HEK293T (cell line): ENCODE data around the gene PPP1CA.

Experiments
- CTCF ChIA-PET: fragments of 350-600 bp; formaldehyde crosslinking; extraction: SDS; loops from one replicate; lab custom pipeline; 2021; ENCODE audit warnings: antibody characterized with exemption, inconsistent platforms; lab: Yijun Ruan, JAX
- POLR2A ChIA-PET: fragments of 350-600 bp; formaldehyde crosslinking; extraction: SDS; loops from one replicate; lab custom pipeline; 2020; ENCODE audit warnings: antibody characterized with exemption, inconsistent platforms; lab: Yijun Ruan, JAX
- DNase-seq: peaks from one replicate; pipeline ENCODE4 v3.0.0; 2012; ENCODE audit warnings: mixed read lengths; ENCODE audit errors: extremely low spot score
- ARNT ChIP-seq: fragments of 450-650 bp; IDR thresholded peaks from 2 replicates; pipeline ENCODE4 v1.6.1; 2017; ENCODE audit warnings: mild to moderate bottlenecking
- BHLHE40 ChIP-seq: fragments of 450-650 bp; IDR thresholded peaks from 2 replicates; pipeline ENCODE4 v1.6.1; 2016; ENCODE audit warnings: mild to moderate bottlenecking, moderate library complexity, borderline replicate concordance
- CTBP1 ChIP-seq: fragments of 450-650 bp; IDR thresholded peaks from 2 replicates; pipeline ENCODE4 v1.6.1; 2016; ENCODE audit warnings: borderline replicate concordance
- ELF4 ChIP-seq: fragments of 450-650 bp; IDR thresholded peaks from 2 replicates; pipeline ENCODE4 v1.6.1; 2017; ENCODE audit warnings: antibody characterized with exemption
- FOXA1 ChIP-seq: fragments of 450-650 bp; IDR thresholded peaks from 2 replicates; pipeline ENCODE4 v1.6.1; 2016; ENCODE audit warnings: mild to moderate bottlenecking
- FOXK2 ChIP-seq: fragments of 450-650 bp; IDR thresholded peaks from 2 replicates; pipeline ENCODE4 v1.6.1; 2016; ENCODE audit warnings: mild to moderate bottlenecking
- FOXM1 ChIP-seq: fragments of 450-650 bp; IDR thresholded peaks from 2 replicates; pipeline ENCODE4 v1.6.1; 2017; ENCODE audit warnings: mild to moderate bottlenecking, borderline replicate concordance
- HDGF ChIP-seq: fragments of 450-650 bp; IDR thresholded peaks from 2 replicates; pipeline ENCODE4 v1.6.1; 2017; ENCODE audit warnings: antibody characterized with exemption, borderline replicate concordance
- L3MBTL2 ChIP-seq: fragments of 450-650 bp; conservative IDR thresholded peaks from 2 replicates; pipeline ENCODE4 v1.6.1; 2016; ENCODE audit warnings: mild to moderate bottlenecking
- LEF1 ChIP-seq: fragments of 450-650 bp; IDR thresholded peaks from 2 replicates; pipeline ENCODE4 v1.6.1; 2017; ENCODE audit warnings: mild to moderate bottlenecking, borderline replicate concordance
- NFRKB ChIP-seq: fragments of 450-650 bp; IDR thresholded peaks from 2 replicates; pipeline ENCODE4 v1.6.1; 2016; ENCODE audit warnings: mild to moderate bottlenecking, moderate library complexity
- PKNOX1 ChIP-seq: fragments of 450-650 bp; IDR thresholded peaks from 2 replicates; pipeline ENCODE4 v1.6.1; 2016
- SP1 ChIP-seq: fragments of 450-650 bp; IDR thresholded peaks from 2 replicates; pipeline ENCODE4 v1.6.1; 2017
- SUZ12 ChIP-seq: fragments of 450-650 bp; IDR thresholded peaks from 2 replicates; pipeline ENCODE4 v1.6.1; 2016; ENCODE audit warnings: mild to moderate bottlenecking
- TARDBP ChIP-seq: fragments of 450-650 bp; IDR thresholded peaks from 2 replicates; pipeline ENCODE4 v1.6.1; 2016
- ZNF384 ChIP-seq: fragments of 450-650 bp; IDR thresholded peaks from 2 replicates; pipeline ENCODE4 v1.6.1; 2016

Gene PPP1CA

GRCh38 chr11:67412495-67413179, 11.0 kb upstream of the PPP1CA start:
- ChIA-PET CTCF (interaction anchor here (2.0 kb wide), 1 partner anchor 12 kb away, joined by 4 read pairs; the partner anchor contains the start of gene PPP1CA), POLR2A (interaction anchor here (0.7 to 3.6 kb wide), 5 partner anchors 8 to 55 kb away, joined by 3 to 25 read pairs (median 6); partner anchors contain the start of genes PPP1CA and RAD9A)
- DNase-seq = no peak
- TF ChIP-seq NFRKB (no peak), HDGF (no peak), FOXA1 (no peak), L3MBTL2 (no peak), SUZ12 (no peak), LEF1 (no peak), ZNF384 (no peak), ELF4 (no peak), TARDBP (no peak), FOXM1 (no peak), PKNOX1 (no peak)

- POLR2A ChIA-PET = interaction anchor here (0.8 to 3.6 kb wide), 4 partner anchors 8 to 20 kb away, joined by 6 to 25 read pairs (median 8); partner anchors contain the start of genes PPP1CA and RAD9A
Measured at GRCh38 chr11:67411785-67412152, 10.1 kb upstream of the PPP1CA start.

GRCh38 chr11:67410984-67411784, 9.5 kb upstream of the PPP1CA start:
- no peak for TF ChIP-seq FOXK2
- no peak for TF ChIP-seq SP1
- no peak for TF ChIP-seq BHLHE40
- TF ChIP-seq NFRKB = no peak
- TF ChIP-seq HDGF = no peak
- no peak for TF ChIP-seq L3MBTL2
- TF ChIP-seq SUZ12 = no peak
- TF ChIP-seq ZNF384 = no peak
- TF ChIP-seq TARDBP = no peak
- no peak for TF ChIP-seq CTBP1
- TF ChIP-seq ELF4 = no peak
- TF ChIP-seq FOXA1 = no peak
- no peak for TF ChIP-seq LEF1
- ChIA-PET POLR2A (interaction anchor here (0.8 to 3.6 kb wide), 3 partner anchors 9 to 19 kb away, joined by 6 to 25 read pairs (median 10); partner anchors contain the start of genes PPP1CA and RAD9A), CTCF (no interaction called here)
- DNase-seq = no peak

More at GRCh38 chr11:67411785-67412152, 10.1 kb upstream of the PPP1CA start:
- CTCF ChIA-PET = no interaction called here
- TF ChIP-seq FOXK2 (no peak), L3MBTL2 (no peak), NFRKB (no peak), TARDBP (no peak), BHLHE40 (no peak), FOXM1 (no peak), FOXA1 (no peak), PKNOX1 (no peak), ELF4 (no peak), SUZ12 (no peak), SP1 (no peak), CTBP1 (no peak), ARNT (no peak), ZNF384 (no peak), LEF1 (no peak), HDGF (no peak)
- DNase-seq = no peak

GRCh38 chr11:67410369-67410831, 8.7 kb upstream of the PPP1CA start:
- CTCF ChIA-PET = no interaction called here
- POLR2A ChIA-PET = interaction anchor here (3.6 kb wide), 1 partner anchor 9 kb away, joined by 25 read pairs; the partner anchor contains the start of gene PPP1CA
- no peak for DNase-seq
- TF ChIP-seq FOXA1 = no peak
- no peak for TF ChIP-seq LEF1
- TF ChIP-seq BHLHE40 = no peak
- no peak for TF ChIP-seq L3MBTL2
- TF ChIP-seq ELF4 = no peak
- no peak for TF ChIP-seq PKNOX1
- TF ChIP-seq SUZ12 = no peak
- no peak for TF ChIP-seq ZNF384
- no peak for TF ChIP-seq FOXK2
- no peak for TF ChIP-seq FOXM1
- TF ChIP-seq HDGF = no peak
- TF ChIP-seq TARDBP = no peak
- TF ChIP-seq CTBP1 = no peak
- TF ChIP-seq SP1 = no peak
- TF ChIP-seq NFRKB = no peak
- no peak for TF ChIP-seq ARNT

GRCh38 chr11:67409781-67410368, 8.2 kb upstream of the PPP1CA start:
- ChIA-PET CTCF (no interaction called here), POLR2A (no interaction called here)
- no peak for TF ChIP-seq ELF4
- no peak for TF ChIP-seq LEF1
- TF ChIP-seq FOXM1 = no peak
- no peak for TF ChIP-seq FOXA1
- no peak for TF ChIP-seq BHLHE40
- TF ChIP-seq NFRKB = no peak
- TF ChIP-seq CTBP1 = no peak
- no peak for TF ChIP-seq PKNOX1
- TF ChIP-seq TARDBP = no peak
- no peak for TF ChIP-seq FOXK2
- TF ChIP-seq SP1 = no peak
- TF ChIP-seq L3MBTL2 = no peak
- TF ChIP-seq SUZ12 = no peak
- TF ChIP-seq ARNT = no peak
- TF ChIP-seq HDGF = no peak
- TF ChIP-seq ZNF384 = no peak
- DNase-seq = no peak
